ENCODE data around the gene APAF1. TPM values are rescaled to one million over a fixed set of nuclear protein-coding genes. Genes with fewer than 3 reads are reported as not detected.

APAF1 gene
- total and polyA plus RNA-seq, 7 experiments from 2014 or later: 3.4 to 36.4 (median 26.7) TPM

- DNase-seq (no peak), ATAC-seq (no peak)
- Mint-ChIP-seq H3K36me3 (peaks cover 4 to 78% (median 51%) of the 10 kb centered on the region in 5 donors), H3K27me3 (no peaks in the 10 kb centered on the region), H3K4me1 (peaks cover 8 to 29% (median 17%) of the 10 kb centered on the region in 7 donors), H3K27ac (peak overlapping the region in 3 of 9 donors; percentile 29 to 48 (median 42)), H3K9me3 (no peaks in the 10 kb centered on the region), H3K4me3 (no peak overlapping the region)
- Histone ChIP-seq H3K27ac (ENCODE audit: low read depth, low read length) (no peak overlapping the region), H3K27me3 (ENCODE audit: control insufficient read depth in 2 of 2, insufficient read depth in 2 of 2, low read length in 2 of 2) (no peaks in the 10 kb centered on the region), H3K4me3 (ENCODE audit: low read length) (no peak overlapping the region), H3K4me1 (ENCODE audit: control insufficient read depth in 2 of 2, insufficient read depth in 2 of 2, low read length in 2 of 2) (no peaks in the 10 kb centered on the region), H3K36me3 (ENCODE audit: control insufficient read depth in 2 of 3, insufficient read depth in 3 of 3, low read length in 3 of 3) (peaks cover 0 to 16% (median 0%) of the 10 kb centered on the region in 3 experiments), H3K9me3 (ENCODE audit: control insufficient read depth in 2 of 3, low read length in 3 of 3) (no peaks in the 10 kb centered on the region)
- intact Hi-C loops (cut with micrococcal nuclease): no loop called here
- ChIA-PET CTCF (interaction anchor here (0.6 kb wide), 1 partner anchor 14 kb away, joined by 3 read pairs; no protein-coding TSS in a partner anchor), POLR2A (no interaction called here)
Observed at GRCh38 chr12:98696036-98696646, 51.1 kb downstream of the APAF1 start.

GRCh38 chr12:98697209-98697608 lies 52.1 kb downstream of the APAF1 start:
- no peak overlapping the region for H3K27ac ChIP-seq (ENCODE audit: low read depth, low read length)
- Mint-ChIP-seq H3K4me1 (peaks cover 0 to 22% (median 14%) of the 10 kb centered on the region in 7 donors), H3K4me3 (no peak overlapping the region), H3K27ac (peak overlapping the region in 2 of 9 donors; percentile 6 to 26), H3K36me3 (peaks cover 0 to 79% (median 49%) of the 10 kb centered on the region in 5 donors), H3K27me3 (no peaks in the 10 kb centered on the region), H3K9me3 (no peaks in the 10 kb centered on the region)
- H3K36me3 ChIP-seq (ENCODE audit: control insufficient read depth in 2 of 3, insufficient read depth in 3 of 3, low read length in 3 of 3): peaks cover 0 to 18% (median 0%) of the 10 kb centered on the region in 3 experiments
- intact Hi-C loops (cut with micrococcal nuclease): no loop called here
- H3K9me3 ChIP-seq (ENCODE audit: control insufficient read depth in 2 of 3, low read length in 3 of 3): no peaks in the 10 kb centered on the region
- ATAC-seq (no peak), DNase-seq (no peak)
- no peaks in the 10 kb centered on the region for H3K4me1 ChIP-seq (ENCODE audit: control insufficient read depth in 2 of 2, insufficient read depth in 2 of 2, low read length in 2 of 2)
- ChIA-PET POLR2A (interaction anchor here (0.6 kb wide), 1 partner anchor 348 kb away, joined by 3 read pairs; no protein-coding TSS in a partner anchor), CTCF (no interaction called here)
- H3K27me3 ChIP-seq (ENCODE audit: control insufficient read depth in 2 of 2, insufficient read depth in 2 of 2, low read length in 2 of 2): no peaks in the 10 kb centered on the region
- H3K4me3 ChIP-seq (ENCODE audit: low read length): no peak overlapping the region

GRCh38 chr12:98698603-98699463 lies 53.7 kb downstream of the APAF1 start:
- Mint-ChIP-seq H3K27ac (peak overlapping the region in 3 of 9 donors; percentile 26 to 81 (median 47)), H3K27me3 (no peaks in the 10 kb centered on the region), H3K4me3 (no peak overlapping the region), H3K4me1 (peaks cover 0 to 15% (median 9%) of the 10 kb centered on the region in 7 donors), H3K9me3 (no peaks in the 10 kb centered on the region), H3K36me3 (peaks cover 0 to 66% (median 43%) of the 10 kb centered on the region in 5 donors)
- Histone ChIP-seq H3K9me3 (ENCODE audit: control insufficient read depth in 2 of 3, low read length in 3 of 3) (no peaks in the 10 kb centered on the region), H3K36me3 (ENCODE audit: control insufficient read depth in 2 of 3, insufficient read depth in 3 of 3, low read length in 3 of 3) (peaks cover 0 to 15% (median 0%) of the 10 kb centered on the region in 3 experiments), H3K4me1 (ENCODE audit: control insufficient read depth in 2 of 2, insufficient read depth in 2 of 2, low read length in 2 of 2) (no peaks in the 10 kb centered on the region), H3K27me3 (ENCODE audit: control insufficient read depth in 2 of 2, insufficient read depth in 2 of 2, low read length in 2 of 2) (no peaks in the 10 kb centered on the region), H3K4me3 (ENCODE audit: low read length) (no peak overlapping the region), H3K27ac (ENCODE audit: low read depth, low read length) (no peak overlapping the region)
- DNase-seq (peak in 5 of 9 donors; percentile 5 to 38 (median 24)), ATAC-seq (peak; percentile 86)
- CTCF ChIA-PET: no interaction called here
- intact Hi-C loops (cut with micrococcal nuclease): loop anchor here in 1 of 2 donors (1.0 kb wide), 2 partner anchors 44 to 299 kb away; no protein-coding TSS in a partner anchor
- POLR2A ChIA-PET: no interaction called here

GRCh38 chr12:98699586-98699985 lies 54.5 kb downstream of the APAF1 start:
- DNase-seq (no peak), ATAC-seq (no peak)
- no peaks in the 10 kb centered on the region for H3K9me3 Mint-ChIP-seq
- no peaks in the 10 kb centered on the region for H3K27me3 Mint-ChIP-seq
- no peak overlapping the region for H3K27ac ChIP-seq (ENCODE audit: low read depth, low read length)
- H3K36me3 ChIP-seq (ENCODE audit: control insufficient read depth in 2 of 3, insufficient read depth in 3 of 3, low read length in 3 of 3): peaks cover 0 to 15% (median 0%) of the 10 kb centered on the region in 3 experiments
- intact Hi-C loops (cut with micrococcal nuclease): loop anchor here in 1 of 2 donors (1.0 kb wide), 2 partner anchors 44 to 299 kb away; no protein-coding TSS in a partner anchor
- H3K4me1 ChIP-seq (ENCODE audit: control insufficient read depth in 2 of 2, insufficient read depth in 2 of 2, low read length in 2 of 2): no peaks in the 10 kb centered on the region
- peaks cover 0 to 15% (median 5%) of the 10 kb centered on the region in 7 donors for H3K4me1 Mint-ChIP-seq
- H3K4me3 ChIP-seq (ENCODE audit: low read length): no peak overlapping the region
- H3K9me3 ChIP-seq (ENCODE audit: control insufficient read depth in 2 of 3, low read length in 3 of 3): no peaks in the 10 kb centered on the region
- peaks cover 0 to 63% (median 38%) of the 10 kb centered on the region in 5 donors for H3K36me3 Mint-ChIP-seq
- POLR2A ChIA-PET: no interaction called here
- CTCF ChIA-PET: no interaction called here
- no peak overlapping the region for H3K4me3 Mint-ChIP-seq
- no peaks in the 10 kb centered on the region for H3K27me3 ChIP-seq (ENCODE audit: control insufficient read depth in 2 of 2, insufficient read depth in 2 of 2, low read length in 2 of 2)
- no peak overlapping the region for H3K27ac Mint-ChIP-seq

GRCh38 chr12:98701166-98701565 lies 56.1 kb downstream of the APAF1 start:
- intact Hi-C loops (cut with micrococcal nuclease): no loop called here

GRCh38 chr12:98709022-98709421 lies 63.9 kb downstream of the APAF1 start:
- H3K4me3 Mint-ChIP-seq: no peak overlapping the region
- H3K9me3 Mint-ChIP-seq: no peaks in the 10 kb centered on the region
- peaks cover 18 to 58% (median 38%) of the 10 kb centered on the region in 5 donors for H3K36me3 Mint-ChIP-seq
- no peaks in the 10 kb centered on the region for H3K4me1 ChIP-seq (ENCODE audit: control insufficient read depth in 2 of 2, insufficient read depth in 2 of 2, low read length in 2 of 2)
- H3K9me3 ChIP-seq (ENCODE audit: control insufficient read depth in 2 of 3, low read length in 3 of 3): no peaks in the 10 kb centered on the region
- DNase-seq: no peak
- no peak for ATAC-seq
- H3K27ac ChIP-seq (ENCODE audit: low read depth, low read length): no peak overlapping the region
- H3K27me3 ChIP-seq (ENCODE audit: control insufficient read depth in 2 of 2, insufficient read depth in 2 of 2, low read length in 2 of 2): no peaks in the 10 kb centered on the region
- intact Hi-C loops (cut with micrococcal nuclease): no loop called here
- no peak overlapping the region for H3K4me3 ChIP-seq (ENCODE audit: low read length)
- H3K36me3 ChIP-seq (ENCODE audit: control insufficient read depth in 2 of 3, insufficient read depth in 3 of 3, low read length in 3 of 3): peaks cover 0 to 33% (median 0%) of the 10 kb centered on the region in 3 experiments
- ChIA-PET POLR2A (no interaction called here), CTCF (no interaction called here)
- no peaks in the 10 kb centered on the region for H3K27me3 Mint-ChIP-seq
- no peak overlapping the region for H3K27ac Mint-ChIP-seq
- H3K4me1 Mint-ChIP-seq: peaks cover 0 to 4% (median 0%) of the 10 kb centered on the region in 7 donors

More at GRCh38 chr12:98701166-98701565, 56.1 kb downstream of the APAF1 start:
- ChIA-PET CTCF (no interaction called here), POLR2A (no interaction called here)
- Mint-ChIP-seq H3K27ac (no peak overlapping the region), H3K36me3 (peaks cover under 1 to 59% (median 32%) of the 10 kb centered on the region in 5 donors), H3K27me3 (no peaks in the 10 kb centered on the region), H3K9me3 (no peaks in the 10 kb centered on the region), H3K4me1 (peaks cover 0 to 11% (median 4%) of the 10 kb centered on the region in 7 donors), H3K4me3 (no peak overlapping the region)
- no peaks in the 10 kb centered on the region for H3K4me1 ChIP-seq (ENCODE audit: control insufficient read depth in 2 of 2, insufficient read depth in 2 of 2, low read length in 2 of 2)
- H3K9me3 ChIP-seq (ENCODE audit: control insufficient read depth in 2 of 3, low read length in 3 of 3): no peaks in the 10 kb centered on the region
- H3K36me3 ChIP-seq (ENCODE audit: control insufficient read depth in 2 of 3, insufficient read depth in 3 of 3, low read length in 3 of 3): peaks cover 0 to 7% (median 0%) of the 10 kb centered on the region in 3 experiments
- no peak overlapping the region for H3K4me3 ChIP-seq (ENCODE audit: low read length)
- no peaks in the 10 kb centered on the region for H3K27me3 ChIP-seq (ENCODE audit: control insufficient read depth in 2 of 2, insufficient read depth in 2 of 2, low read length in 2 of 2)
- no peak overlapping the region for H3K27ac ChIP-seq (ENCODE audit: low read depth, low read length)
- ATAC-seq: no peak
- DNase-seq: no peak

All from naive thymus-derived CD4-positive, alpha-beta T cell (primary cell).